ENCODE results near the gene VARS2.
"Not testable (repeated sequence)": the region's sequence is repeated elsewhere in the genome, so short reads cannot be mapped to it uniquely, and the experiment has no call there.

VARS2 gene

DNA sequence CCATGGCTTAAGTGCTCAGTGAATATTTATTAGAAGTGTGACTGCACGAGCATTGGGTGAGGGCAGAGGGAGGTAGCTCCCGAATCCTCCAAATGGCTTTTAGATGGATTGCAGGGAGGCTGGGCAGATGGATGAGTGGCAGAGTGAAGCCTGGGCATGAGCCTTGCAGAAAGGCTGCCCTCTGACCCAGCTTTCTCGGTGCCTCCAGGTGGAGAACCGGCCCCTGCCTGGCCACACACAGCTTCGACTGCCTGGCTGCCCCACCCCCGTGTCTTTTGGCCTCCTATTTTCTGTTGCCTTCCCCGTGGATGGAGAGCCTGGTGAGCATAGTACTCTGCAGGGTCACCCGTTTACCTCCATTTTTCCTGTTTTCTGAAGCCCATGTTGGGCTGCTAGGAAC is 3.4 kb downstream of the VARS2 start:
- TF ChIP-seq, protein P1, sequence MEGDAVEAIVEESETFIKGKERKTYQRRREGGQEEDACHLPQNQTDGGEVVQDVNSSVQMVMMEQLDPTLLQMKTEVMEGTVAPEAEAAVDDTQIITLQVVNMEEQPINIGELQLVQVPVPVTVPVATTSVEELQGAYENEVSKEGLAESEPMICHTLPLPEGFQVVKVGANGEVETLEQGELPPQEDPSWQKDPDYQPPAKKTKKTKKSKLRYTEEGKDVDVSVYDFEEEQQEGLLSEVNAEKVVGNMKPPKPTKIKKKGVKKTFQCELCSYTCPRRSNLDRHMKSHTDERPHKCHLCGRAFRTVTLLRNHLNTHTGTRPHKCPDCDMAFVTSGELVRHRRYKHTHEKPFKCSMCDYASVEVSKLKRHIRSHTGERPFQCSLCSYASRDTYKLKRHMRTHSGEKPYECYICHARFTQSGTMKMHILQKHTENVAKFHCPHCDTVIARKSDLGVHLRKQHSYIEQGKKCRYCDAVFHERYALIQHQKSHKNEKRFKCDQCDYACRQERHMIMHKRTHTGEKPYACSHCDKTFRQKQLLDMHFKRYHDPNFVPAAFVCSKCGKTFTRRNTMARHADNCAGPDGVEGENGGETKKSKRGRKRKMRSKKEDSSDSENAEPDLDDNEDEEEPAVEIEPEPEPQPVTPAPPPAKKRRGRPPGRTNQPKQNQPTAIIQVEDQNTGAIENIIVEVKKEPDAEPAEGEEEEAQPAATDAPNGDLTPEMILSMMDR (IDR thresholded peaks at IDR 0.05; ENCODE audit: low read depth, low read length): no peak
- in situ Hi-C loops (cut with HindIII; ENCODE audit: low sequenced_read_pairs): no loop called here
- no peak for DNase-seq (ENCODE audit: low read depth, low spot score)
- no peak overlapping the region for H3K4me3 ChIP-seq (ENCODE audit: low read depth, low read length)

DNA sequence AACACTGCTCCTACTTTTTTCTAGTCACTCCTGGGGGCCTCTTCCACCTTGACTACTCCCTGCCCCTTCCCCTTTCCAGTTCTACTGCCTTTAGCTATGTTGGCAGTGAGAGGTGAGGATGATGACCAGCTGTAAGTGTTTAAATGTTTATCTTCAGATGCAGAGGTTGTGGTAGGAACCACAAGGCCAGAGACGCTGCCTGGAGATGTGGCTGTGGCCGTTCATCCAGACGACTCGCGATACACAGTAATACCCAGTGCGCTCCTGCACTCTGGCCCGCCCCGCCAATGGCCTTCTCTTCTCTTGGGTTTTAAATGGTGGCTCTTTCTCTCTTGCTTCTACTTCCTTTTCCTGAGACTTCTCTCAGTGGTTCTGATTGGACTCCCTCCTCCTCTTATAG is 4.6 kb downstream of the VARS2 start:
- no peak for DNase-seq (ENCODE audit: low read depth, low spot score)
- H3K4me3 ChIP-seq (ENCODE audit: low read depth, low read length): no peak overlapping the region
- in situ Hi-C loops (cut with HindIII; ENCODE audit: low sequenced_read_pairs): no loop called here
- TF ChIP-seq, protein P1 (IDR thresholded peaks at IDR 0.05; ENCODE audit: low read depth, low read length): no peak

DNA sequence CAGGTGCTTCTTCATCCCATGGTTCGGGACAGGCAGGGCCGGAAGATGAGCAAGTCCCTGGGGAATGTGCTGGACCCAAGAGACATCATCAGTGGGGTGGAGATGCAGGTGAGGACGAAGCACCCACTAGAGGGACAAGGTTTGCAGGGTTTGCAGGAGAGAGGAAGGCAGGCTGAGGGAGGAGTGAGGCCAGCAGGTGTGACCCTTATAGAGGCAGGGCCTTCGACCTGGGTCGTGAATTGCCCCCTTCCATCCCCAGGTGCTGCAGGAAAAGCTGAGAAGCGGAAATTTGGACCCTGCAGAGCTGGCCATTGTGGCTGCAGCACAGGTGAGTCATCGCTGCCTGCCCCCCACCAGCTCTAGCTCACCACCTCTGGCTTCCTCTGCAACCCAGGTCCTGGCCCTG is 8.4 kb downstream of the VARS2 start:
- DNase-seq (ENCODE audit: low read depth, low spot score): no peak
- in situ Hi-C loops (cut with HindIII; ENCODE audit: low sequenced_read_pairs): no loop called here
- TF ChIP-seq, protein P1 (IDR thresholded peaks at IDR 0.05; ENCODE audit: low read depth, low read length): no peak
- H3K4me3 ChIP-seq (ENCODE audit: low read depth, low read length): no peak overlapping the region

DNA sequence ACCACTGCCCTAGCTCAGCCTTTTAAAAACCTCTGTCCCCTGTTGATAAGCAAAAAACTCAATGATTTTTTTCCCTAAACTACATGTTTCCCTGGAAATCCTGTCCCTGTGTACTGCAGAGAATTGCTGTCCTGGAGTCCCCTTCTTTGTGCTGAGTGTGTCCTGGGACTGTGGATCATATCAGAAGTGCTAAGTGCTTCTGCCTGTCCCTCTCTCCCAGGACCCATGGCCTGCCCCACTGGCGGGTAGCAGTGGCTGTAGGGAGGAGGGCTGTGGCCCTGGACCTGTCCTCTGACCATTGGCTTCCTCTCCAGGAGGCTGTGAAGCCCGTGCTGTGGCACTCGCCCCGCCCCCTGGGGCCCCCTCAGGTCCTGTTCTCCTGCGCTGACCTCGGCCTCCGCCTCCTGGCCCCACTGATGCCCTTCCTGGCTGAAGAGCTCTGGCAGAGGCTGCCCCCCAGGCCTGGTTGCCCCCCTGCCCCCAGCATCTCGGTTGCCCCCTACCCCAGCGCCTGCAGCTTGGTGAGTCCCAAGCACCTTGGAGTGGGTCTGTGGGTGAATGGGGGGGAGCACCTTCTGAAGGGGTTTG is 10.1 kb downstream of the VARS2 start:
- in situ Hi-C loops (cut with HindIII; ENCODE audit: low sequenced_read_pairs); DNase-seq (ENCODE audit: low read depth, low spot score); H3K4me3 ChIP-seq (ENCODE audit: low read depth, low read length): not testable (repeated sequence)

DNA sequence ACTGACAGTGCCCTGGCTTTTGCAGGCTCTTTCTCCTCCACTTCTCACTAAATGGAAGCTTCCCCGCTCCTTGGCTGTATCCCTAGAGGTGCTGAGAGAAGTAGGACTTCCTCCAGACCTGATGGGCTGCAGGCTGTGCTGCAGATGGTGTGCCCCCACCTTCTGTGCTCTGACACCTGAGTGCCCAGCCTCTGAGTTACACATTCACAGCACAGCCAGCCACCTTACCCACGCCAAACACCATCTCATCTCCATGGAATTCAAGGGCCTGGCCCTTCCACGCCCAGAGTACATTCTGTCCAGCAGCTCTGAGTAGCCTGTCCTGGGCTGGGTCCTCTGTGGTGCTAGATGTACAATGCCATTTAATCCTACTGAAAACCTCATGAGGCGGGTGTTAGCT is 12.6 kb downstream of the VARS2 start:
- TF ChIP-seq, protein P1 (IDR thresholded peaks at IDR 0.05; ENCODE audit: low read depth, low read length): no peak
- H3K4me3 ChIP-seq (ENCODE audit: low read depth, low read length): no peak overlapping the region
- in situ Hi-C loops (cut with HindIII; ENCODE audit: low sequenced_read_pairs): no loop called here
- peak; percentile 40 for DNase-seq (ENCODE audit: low read depth, low spot score)

DNA sequence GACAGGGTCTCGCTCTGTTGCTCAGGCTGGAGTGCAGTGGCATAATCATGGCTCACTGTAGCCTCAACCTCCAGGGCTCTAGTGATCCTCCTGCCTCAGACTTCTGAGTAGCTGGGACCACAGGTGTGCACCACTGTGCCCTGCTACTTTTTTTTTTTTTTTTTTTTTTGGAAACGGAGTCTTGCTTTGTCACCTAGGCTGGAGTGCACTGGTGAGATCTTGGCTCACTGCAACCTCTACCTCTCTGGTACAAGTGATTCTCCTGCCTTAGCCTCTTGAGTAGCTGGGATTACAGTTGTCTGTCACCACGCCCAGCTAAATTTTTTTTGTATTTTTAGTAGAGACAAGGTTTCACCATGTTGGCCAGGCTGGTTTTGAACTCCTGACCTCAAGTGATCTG is 13.0 kb downstream of the VARS2 start:
- in situ Hi-C loops (cut with HindIII; ENCODE audit: low sequenced_read_pairs); H3K4me3 ChIP-seq (ENCODE audit: low read depth, low read length); DNase-seq (ENCODE audit: low read depth, low spot score): not testable (repeated sequence)

DNA sequence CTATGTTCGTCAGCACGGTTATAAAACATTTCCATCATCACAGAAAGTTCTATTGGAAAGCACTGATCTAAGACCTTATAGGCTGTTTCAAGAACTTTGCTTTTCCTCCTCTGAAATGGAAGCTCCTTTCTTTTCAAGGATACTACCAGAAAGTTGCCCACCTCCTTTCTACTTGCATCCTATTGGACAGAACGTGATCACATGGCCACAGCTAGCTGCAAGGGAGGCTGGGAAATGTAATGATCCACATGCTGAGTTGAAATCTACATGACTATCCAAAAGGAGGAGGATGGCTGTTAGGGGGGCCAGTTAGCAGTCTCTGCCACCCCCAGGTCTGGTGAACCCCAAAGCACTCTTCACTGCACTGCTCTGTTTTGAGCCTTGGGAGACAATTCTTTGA is 14.6 kb downstream of the VARS2 start:
- in situ Hi-C loops (cut with HindIII; ENCODE audit: low sequenced_read_pairs): no loop called here

More for the DNA sequence above, 14.6 kb downstream of the VARS2 start:
- DNase-seq (ENCODE audit: low read depth, low spot score): no peak
- no peak overlapping the region for H3K4me3 ChIP-seq (ENCODE audit: low read depth, low read length)
- TF ChIP-seq, protein P1 (IDR thresholded peaks at IDR 0.05; ENCODE audit: low read depth, low read length): no peak

Measured in astrocyte of the spinal cord (primary cell).